HuH-7 (cell line): ENCODE results near the gene CDK14.

ENCODE experiments used
- DNase-seq: peaks from one replicate; pipeline ENCODE4 v3.0.0; 2011; ENCODE audit warnings: low spot score

CDK14 gene

DNA sequence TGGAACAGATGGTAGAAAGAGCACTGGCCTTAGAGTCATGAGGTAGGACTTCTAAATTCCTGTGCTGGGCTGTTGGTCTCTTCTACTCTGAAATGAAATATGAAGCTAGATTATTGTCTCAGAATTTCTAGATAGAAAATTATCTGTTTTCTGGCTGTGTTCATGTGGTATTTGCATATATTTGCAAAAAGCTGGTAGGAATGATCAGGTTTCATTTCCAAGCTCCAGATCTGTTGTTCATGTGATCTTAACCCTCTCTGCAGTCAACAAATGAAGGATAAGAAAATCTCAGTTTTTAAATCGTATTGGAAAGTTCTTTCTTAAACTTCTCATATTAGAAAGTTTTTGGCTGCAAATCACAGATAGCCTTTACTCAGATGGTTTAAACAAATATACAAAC is 248.3 kb downstream of the CDK14 start:
- DNase-seq, result no peak

DNA sequence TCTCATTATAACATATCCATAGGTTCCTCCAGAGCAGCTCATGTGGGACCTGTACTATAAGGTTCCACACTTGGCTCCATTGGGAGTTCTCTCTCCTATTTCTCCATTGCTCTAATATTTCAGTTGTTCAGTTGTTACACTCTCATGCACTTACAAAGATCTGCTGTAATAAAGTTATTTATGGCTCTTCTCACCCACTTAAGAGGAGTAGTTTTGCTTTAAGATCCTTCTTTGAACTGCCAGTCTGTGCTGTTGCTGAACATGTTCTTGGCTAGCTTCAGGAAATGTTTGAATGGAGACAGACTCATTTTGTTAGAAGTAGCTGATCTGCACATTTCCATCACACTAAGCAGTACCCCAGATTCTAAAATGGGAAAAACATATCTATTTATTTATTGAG is 250.1 kb downstream of the CDK14 start:
- no peak for DNase-seq

DNA sequence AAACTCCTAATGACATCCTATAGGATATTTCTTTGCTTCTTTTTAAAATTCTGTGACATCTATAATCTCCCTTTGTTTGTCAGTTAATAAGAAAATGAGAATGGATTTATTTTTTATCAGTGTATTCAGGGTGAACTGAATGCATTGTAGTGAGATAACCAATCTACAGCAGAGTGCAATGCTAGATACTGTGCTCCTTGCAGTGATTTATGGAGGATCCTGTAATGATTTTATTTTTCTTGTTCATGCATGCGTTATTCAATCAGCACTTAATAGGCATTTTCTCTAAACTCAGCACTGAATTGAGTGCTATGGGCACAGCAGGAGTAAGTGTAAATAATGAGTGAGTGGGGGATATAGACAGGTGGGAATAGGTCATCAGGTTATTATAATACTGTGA is 253.9 kb downstream of the CDK14 start:
- no peak for DNase-seq

DNA sequence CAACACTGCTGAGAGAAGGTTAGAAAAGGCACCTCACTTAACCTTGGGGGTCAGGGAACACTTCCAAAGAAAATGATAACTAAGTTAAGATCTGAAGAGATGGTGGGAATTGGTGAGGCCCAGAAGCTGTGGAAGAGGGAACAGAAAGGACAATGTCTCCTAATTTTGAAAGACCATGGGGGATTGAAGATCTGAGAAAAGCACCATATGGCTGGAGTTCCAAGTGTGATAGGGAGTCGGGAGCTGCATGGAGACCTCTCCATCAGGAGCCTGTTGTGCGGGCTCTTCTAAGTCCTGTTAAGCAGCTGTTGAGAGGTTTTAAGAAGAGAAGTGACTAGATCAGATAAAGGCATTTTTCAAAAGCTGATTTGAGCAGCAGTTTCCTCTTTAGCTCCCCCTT is 254.3 kb downstream of the CDK14 start:
- DNase-seq, result no peak

DNA sequence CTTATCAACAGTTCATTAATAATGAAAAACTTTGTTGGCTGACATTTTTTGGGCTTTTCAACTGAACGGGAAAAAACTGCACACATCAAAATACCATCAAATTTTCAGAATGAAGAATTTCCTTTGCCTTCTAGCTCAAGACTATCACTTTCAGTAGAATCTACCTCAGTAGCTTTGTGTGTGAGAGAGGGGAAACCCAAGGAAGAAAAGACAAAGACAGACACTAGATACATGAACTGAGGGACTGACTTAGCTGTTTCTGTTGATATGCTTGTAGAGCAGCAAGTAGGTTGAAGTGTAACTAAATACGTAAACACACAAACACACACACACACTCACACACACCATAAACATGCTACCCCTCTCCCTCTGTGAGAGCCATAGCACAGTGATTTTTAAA is 257.1 kb downstream of the CDK14 start:
- DNase-seq, result no peak

DNA sequence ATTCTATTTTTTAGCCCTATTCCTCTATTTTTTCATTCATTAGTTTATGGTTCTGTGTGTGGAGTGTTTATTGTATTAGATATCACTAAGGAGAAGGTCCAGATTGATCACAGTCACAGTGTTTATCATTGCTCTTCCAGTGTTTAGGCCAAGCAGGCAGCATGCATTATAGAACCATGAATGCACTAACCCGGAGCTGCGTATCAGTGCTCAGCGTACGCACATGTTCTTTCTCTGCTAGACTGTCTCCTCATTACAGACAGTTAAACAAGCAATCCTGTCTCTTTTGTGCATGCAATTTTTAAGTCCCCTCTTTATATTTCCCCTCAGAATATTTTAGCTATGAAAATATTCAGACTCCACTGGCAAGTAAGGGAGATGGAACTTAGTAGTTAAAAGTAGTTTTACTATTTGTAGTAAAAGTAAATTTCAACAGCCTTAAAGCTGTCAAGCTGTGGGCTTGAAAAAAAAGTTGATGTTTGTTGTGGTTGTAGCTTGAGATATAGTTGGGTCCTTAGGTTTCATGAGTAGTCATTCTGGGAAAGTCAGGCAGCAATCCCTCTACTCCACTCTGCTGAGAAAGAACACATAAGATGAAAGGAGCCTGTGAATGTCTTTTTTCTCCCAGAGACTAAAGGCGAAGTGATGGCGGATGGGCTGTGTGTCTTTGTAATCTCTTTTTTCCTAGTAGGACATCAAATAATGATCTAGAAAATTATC is 260.4 kb downstream of the CDK14 start:
- DNase-seq, result no peak

DNA sequence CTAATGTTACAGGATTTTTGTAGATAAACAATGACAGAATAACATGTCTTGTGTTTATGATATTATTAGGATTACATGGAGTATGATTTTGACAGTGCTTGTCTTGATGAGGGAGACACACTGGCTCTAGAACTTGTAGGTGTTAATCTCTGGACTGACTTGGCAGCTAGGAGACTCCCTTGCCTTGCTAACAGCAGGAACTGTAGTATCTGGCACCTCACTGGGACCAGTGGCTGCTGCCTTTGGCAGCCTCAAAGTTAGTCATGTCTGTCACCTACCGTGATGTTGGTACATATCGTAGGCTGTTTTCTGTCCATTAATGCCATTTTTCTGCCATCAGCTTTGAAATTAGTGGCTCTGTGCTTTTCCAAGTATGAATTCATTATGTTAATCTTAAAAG is 261.5 kb downstream of the CDK14 start:
- DNase-seq, result no peak

DNA sequence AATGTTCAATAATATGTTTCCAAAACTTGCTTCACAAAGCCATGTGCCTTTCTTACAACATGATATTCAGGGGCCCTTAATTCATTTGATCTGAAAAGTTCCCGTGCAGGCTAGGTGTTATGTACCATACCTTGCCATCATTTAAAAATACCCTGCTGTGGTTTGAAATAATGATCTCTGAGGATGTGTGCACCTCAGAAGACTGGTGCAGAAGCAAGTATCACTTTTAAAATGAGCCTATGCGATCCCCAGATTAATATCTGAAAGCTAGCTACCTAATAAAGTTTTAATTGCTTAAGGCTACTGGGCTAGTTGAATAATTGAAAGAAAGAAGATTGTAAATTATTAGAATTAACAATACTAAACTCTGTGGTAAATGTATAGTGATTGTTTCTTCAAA is 262.4 kb downstream of the CDK14 start:
- no peak for DNase-seq

DNA sequence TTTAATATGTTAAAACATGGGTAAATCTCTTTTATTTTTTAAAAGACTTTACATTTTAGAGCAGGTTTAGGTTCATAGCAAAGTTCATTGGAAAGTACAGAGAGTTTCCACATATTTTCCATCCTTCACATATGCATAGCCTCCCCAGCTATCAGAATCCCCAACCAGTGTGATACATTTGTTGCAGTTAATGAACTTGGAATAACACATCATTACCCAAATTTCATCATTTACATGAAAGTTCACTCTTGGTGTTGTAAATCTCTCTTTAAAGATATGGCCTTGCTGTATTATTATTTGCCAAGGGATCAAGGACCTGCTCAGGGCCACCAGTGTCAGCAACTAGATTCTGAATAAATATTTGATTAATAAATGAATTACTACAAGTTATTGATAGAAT is 263.4 kb downstream of the CDK14 start:
- DNase-seq, result no peak

DNA sequence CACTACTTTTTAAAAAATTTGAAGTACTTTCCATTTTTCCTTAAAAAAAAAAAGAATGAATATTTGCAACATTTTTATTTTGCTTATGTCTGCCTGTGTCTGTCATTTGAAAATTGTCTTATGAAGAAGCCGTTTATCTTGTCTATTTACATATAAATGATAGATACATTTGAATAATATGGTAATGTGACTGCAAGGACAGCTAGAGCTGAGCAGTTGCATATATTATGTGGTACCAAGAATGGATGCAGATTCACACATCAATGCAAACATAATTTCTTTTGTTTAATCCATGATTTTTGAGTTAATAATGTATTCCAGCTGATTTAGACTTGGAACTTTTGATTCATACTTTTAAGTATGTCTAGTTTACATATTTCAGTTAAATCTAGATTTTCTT is 268.0 kb downstream of the CDK14 start:
- DNase-seq, result no peak

DNA sequence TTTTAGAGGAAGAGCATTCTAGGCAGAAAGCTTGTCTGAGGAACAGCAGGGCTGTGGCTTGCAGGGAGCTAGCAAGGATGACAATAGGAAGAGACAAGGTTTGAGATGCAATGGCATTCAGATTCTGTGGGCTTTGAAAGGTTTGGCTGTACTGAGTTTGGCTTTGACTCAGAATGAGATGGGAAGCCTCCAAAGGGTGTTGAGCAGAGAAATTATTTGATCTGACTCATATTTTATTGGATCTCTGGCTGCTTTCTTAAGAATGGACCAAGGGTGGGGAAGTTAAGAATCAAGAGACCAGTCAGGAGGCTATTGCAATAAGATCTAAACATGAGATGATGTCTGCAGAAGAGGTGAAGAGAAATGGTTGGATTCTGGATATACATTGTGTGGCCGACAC is 273.2 kb downstream of the CDK14 start:
- DNase-seq, result no peak

DNA sequence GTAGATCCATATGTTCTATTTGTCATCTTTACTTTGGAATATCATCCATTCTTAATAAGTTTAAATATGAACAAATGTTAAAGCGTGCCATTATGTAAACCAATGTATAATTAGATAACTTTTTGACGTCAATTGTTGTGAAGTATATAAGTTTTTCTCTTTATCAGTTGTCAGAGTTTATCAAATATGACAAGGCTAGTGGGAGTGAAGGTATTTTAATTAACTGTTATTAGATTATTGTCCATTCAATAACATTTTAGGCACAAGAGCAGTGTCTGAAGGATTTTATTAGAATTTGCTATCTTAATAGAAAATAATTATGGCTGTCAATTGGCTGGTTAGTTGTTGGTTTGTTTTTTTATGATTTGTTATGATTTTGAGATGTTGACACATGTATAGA is 280.6 kb downstream of the CDK14 start:
- DNase-seq, result no peak

DNA sequence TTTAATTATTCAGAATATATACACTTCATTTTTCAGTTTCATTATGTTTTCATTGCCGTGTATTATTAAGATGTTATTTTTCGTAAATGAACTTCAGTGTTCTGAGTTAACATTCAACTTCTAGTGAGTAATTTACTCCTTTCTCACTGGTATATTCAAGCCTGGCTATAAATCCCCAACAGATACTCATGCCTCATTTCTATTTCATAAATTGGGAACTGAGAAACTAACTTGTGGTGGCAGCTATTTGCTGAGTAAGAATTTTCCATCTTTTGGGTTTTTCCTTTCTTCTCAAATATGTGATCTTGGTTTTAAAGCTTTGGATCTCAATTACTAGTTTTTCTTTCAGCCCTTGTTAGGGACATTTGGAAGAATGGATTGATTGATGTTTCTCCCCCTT is 281.1 kb downstream of the CDK14 start:
- DNase-seq, result no peak

DNA sequence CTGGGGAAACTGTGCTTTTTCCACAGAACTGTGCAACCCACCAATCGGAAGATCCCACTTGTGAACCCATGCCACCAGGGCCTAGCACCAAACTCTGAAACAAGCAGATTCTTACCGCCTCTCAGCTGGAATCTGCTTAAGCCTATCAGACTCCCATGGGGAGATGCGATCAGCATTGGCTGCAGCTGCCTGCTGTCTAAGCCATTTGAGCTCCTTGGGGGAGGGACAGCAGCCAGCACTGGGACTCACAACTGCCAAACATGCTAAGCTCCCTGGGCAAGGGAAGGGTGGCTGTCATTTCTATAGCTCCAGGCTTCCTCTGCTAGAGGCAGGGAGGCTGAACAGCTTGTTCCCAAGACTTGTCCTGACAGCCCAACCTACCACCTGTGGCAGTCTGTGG is 283.8 kb downstream of the CDK14 start:
- no peak for DNase-seq

DNA sequence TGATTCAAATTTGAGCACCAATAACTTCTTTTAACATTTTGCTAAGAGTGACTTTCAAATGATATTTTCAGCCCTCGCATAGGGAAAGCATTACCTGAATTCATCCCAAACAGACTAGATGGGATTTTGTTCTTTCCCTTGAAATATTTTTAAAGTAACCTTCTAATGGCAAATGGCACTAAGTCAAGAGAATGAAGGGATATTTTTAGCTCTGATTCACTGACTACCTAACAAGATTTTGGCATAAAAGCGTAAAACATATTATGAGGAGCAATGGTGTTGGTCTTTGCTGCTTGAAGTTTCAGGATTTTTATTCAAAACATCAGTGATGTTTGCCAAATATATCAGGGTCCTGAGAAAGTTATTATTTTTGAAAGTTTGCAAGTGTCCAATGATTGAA is 290.3 kb downstream of the CDK14 start:
- DNase-seq, result no peak

DNA sequence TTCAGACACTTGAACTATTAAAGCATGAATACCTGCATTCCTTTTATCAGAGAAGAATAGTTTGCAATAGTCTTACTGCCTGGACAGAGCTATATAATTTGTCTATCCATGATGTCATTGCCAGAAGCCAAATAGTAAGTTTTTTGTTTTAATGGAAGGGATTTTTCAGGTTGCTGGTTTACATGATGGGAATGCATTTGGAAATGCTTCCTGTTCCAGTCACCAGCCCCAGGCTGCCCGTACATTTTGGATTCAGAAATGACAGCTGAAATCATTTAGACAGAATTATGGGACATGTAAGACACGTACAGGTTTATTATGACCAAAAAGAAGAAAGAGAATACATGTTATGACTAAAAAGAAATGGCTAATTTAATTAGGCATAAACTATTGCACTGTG is 293.1 kb downstream of the CDK14 start:
- DNase-seq, result no peak

DNA sequence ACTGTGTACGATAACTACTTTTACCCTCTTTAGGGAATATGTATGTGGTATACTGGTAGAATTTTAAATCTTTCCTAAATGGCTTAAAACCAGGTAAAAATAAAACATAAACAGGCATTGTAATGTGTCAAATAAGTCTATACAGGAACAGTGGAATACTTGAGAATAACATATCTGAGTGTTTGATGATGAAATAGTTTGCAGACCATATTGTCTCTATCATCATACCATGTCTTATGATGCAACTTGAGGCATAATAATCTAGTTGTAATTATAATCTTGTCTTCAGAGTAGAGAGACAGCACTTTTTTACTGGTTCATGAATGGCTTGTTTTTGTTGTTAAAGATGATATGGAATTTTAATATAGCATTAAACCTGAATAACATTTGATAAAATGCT is 293.5 kb downstream of the CDK14 start:
- DNase-seq, result no peak

DNA sequence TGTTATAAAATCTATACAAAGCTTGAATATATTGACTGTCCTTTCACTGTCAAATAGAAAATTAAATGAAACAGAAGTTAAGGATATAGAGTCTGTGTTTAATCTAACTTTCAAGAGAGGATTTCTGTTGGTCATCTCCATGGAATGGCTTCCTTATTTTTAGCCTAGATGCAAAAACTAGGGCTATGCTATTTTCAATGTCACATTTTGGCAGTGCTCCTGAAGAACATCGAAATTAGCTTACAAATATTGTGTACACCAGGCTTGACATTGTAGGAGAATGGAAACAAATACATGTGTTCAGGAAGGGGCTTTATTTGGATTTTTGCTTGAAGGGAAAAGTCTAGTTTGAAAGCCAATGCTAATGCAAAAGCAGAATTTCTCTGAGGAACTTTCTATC is 295.4 kb downstream of the CDK14 start:
- no peak for DNase-seq

DNA sequence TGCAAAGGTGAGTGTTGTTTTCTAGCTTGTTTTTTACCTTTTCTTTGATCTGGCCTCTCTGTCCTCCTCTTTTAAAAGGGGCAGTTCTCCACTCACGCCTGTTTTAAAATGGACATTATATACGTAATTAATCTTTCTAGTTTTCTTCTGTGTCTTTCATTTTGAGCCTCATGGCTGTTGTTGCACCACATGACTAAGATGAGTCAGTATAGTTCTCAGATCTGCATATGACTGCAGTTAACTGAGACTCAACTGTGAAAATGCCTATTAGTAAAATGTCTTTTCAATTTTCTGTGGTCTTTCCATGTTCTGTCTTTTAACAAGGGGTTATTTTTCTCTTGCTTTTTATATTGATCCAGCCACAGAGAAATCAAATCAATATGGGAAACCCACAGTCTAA is 296.1 kb downstream of the CDK14 start:
- DNase-seq, result no peak

DNA sequence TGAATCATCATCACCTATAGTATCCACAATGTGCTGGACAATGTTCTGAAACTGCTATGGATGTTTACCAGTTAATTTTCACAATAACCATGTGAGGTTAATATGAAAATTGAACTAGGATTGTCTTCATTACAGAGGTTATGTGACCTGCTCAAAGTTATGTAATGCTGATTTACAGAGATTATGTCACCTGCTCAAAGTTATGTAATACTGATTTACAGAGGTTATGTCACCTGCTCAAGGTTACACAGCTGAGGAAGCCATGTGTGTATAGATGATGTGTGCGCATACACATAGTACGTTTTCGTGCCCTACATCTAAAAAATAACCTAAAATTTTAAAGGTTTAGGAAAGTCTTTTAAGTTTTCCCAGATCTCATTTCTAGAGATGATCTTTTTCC is 298.0 kb downstream of the CDK14 start:
- no peak for DNase-seq

DNA sequence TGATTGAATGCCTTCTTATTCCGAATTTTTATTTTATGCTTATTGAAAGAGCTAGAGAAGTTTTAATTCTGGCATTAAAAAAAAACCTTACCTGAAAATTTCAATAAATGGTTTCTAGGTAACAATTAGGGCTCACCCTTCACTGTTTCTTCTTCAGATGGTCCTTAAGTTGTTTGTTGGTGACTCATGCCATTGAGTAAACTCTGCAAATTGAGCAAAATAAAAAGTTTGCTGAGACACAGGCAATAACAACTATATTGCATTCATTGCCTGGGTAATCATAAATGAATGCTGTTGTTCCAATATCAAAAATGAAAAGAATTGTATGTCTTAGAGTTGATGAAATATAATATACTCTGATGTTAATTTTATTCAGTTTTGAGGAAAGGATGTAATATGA is 300.3 kb downstream of the CDK14 start:
- DNase-seq, result no peak

DNA sequence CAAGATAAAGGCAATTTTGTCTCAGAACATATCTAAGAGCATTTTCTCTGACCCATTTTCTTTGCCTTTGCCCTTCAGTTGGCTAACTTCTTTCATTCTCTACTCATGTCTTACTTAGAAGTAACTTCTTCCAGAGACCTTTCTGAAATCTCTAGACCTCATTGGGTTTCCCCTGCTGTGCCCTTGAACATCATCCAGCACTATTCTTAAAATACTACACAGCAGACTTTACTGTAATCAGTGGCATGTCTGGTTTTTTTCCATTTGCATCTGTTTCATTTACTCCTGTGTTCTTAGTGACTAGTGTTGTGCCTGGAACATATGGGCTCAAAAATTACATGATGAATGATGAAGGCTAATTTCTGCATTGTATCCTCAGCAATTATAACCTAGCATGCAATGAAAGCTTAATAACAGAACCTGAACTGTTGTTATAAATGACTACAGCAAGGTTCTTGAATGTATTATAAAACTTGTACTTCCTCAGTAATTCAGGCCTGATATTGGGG is 301.9 kb downstream of the CDK14 start:
- DNase-seq, result no peak

DNA sequence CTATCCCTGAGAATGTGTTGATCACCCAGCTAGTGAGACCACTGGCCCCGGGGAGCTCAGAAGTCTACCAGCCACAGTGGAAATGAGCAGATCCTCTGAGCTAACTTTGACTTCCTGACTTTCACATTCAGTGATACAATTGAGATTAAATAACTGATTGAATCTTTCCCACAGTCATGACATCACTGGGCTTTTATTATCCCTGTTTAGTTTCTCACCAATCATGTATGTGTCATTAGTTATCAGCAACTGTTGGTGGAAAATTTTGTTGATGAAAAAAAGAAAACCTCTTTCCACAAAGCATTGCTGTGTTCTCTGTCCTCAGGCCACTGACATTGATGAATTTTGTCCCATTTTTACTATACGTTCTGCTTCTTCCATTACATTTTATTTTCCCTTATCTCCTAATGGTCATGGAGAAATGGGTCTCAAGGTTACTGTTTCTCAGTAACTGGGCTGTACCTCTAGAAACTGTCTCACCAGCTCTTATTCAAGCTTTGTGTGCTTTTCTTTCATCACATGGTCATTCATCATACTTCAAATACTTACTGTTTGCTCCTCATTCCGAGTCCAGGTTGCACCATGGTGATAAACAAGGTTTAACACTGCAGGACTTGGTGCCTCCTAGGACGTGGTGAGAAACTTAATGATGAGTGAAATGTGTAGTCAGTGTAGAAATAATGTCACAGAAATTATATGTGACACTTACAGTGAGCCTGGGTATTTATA is 304.7 kb downstream of the CDK14 start:
- peak; percentile 40 for DNase-seq

DNA sequence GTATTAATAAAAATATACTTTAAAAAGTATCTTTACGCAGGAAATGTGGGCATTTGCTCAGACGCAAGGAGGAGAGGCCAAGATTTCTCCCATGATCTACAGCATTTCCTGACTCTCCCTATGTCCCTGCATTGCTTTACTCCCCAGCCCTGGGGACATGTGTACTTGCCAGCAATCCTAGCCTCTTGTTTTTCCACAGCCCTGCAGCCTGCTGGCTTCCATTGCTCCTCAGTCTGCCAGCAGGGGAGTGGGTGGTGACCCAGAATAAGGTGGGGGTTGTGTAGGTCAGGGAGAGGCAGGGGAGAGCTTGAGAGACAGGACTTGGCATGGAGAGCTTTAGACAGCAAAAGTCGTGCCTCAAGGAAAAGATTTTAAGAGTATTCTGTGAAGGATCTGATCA is 307.7 kb downstream of the CDK14 start:
- DNase-seq, result no peak
